ENCODE results near the gene PCDHAC2.

The PCDHAC2 gene

DNA sequence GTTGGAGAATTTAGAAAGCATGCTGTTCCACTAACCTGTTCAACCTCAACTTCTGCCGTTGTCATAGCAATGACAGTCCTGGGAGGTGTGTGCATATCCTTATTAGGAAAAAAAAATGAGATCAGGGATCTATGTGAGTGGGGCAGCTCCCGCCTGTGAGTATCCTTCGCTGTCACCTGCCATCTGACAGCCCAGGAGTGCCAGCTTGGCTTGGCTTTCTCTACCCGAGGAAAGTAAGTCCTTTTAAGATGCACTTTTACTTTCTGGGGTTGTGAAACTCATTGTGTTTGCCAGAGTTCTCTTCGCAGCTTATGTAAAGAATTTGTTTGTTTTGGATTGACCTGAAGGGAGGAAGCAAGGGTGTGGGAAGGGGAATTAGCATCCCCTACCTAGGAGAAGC, 21.8 kb downstream of the PCDHAC2 start:
- H3K4me1 ChIP-seq (ENCODE audit: insufficient read depth, low read length) = no peaks in the 10 kb centered on the region

DNA sequence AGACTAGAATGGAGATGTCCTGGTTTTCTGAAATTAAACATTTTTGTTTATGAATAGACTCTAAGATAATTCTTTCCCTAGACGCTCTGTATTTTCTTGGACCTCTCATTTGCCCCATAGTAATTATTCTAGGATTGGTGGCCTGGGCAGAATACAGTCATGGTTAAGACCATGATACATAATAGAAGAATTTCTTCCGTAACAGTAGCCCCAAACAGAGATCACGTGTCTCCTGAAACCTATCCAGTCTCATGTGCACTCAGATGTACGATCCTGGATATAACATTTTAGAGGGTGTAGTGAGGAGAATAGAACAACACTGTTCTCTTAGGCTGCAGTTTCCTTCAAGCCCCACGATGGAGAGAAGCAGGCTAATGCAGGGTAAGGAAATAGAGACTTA, 22.3 kb downstream of the PCDHAC2 start:
- DNase-seq (no peak), ATAC-seq (ENCODE audit: insufficient read depth, low read depth) (no peak)
- no peak overlapping the region for H3K4me3 ChIP-seq (ENCODE audit: low read depth in 1 of 2, low read length in 2 of 2)
- H2AFZ ChIP-seq (ENCODE audit: low read depth, low read length) = no peak overlapping the region
- no peak overlapping the region for H3K9ac ChIP-seq (ENCODE audit: low read depth, low read length)
- no peak overlapping the region for H3K27ac ChIP-seq (ENCODE audit: low read length)
- no peaks in the 10 kb centered on the region for H3K9me3 ChIP-seq (ENCODE audit: insufficient read depth, low read length, severe bottlenecking)
- H4K20me1 ChIP-seq (ENCODE audit: insufficient read depth, low read length) = no peaks in the 10 kb centered on the region
- TF ChIP-seq, protein P1, sequence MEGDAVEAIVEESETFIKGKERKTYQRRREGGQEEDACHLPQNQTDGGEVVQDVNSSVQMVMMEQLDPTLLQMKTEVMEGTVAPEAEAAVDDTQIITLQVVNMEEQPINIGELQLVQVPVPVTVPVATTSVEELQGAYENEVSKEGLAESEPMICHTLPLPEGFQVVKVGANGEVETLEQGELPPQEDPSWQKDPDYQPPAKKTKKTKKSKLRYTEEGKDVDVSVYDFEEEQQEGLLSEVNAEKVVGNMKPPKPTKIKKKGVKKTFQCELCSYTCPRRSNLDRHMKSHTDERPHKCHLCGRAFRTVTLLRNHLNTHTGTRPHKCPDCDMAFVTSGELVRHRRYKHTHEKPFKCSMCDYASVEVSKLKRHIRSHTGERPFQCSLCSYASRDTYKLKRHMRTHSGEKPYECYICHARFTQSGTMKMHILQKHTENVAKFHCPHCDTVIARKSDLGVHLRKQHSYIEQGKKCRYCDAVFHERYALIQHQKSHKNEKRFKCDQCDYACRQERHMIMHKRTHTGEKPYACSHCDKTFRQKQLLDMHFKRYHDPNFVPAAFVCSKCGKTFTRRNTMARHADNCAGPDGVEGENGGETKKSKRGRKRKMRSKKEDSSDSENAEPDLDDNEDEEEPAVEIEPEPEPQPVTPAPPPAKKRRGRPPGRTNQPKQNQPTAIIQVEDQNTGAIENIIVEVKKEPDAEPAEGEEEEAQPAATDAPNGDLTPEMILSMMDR (IDR thresholded peaks at IDR 0.05; ENCODE audit: borderline replicate concordance, extremely low read depth, low read length, poor library complexity, severe bottlenecking) = no peak
- no peak for TF ChIP-seq EZH2 (IDR thresholded peaks at IDR 0.05; ENCODE audit: borderline replicate concordance, low read depth, low read length, severe bottlenecking)
- H3K79me2 ChIP-seq (ENCODE audit: insufficient read depth, low read length) = no peaks in the 10 kb centered on the region
- no peak overlapping the region for H3K4me2 ChIP-seq (ENCODE audit: insufficient read depth, low read length)
- H3K4me1 ChIP-seq (ENCODE audit: insufficient read depth, low read length) = no peaks in the 10 kb centered on the region
- H3K36me3 ChIP-seq (ENCODE audit: insufficient read depth, low read length) = no peaks in the 10 kb centered on the region
- H3K27me3 ChIP-seq (ENCODE audit: insufficient read depth, low read length, poor library complexity) = peaks cover 5% of the 10 kb centered on the region

More for the DNA sequence above, 21.8 kb downstream of the PCDHAC2 start:
- H3K9me3 ChIP-seq (ENCODE audit: insufficient read depth, low read length, severe bottlenecking) = no peaks in the 10 kb centered on the region
- DNase-seq (no peak), ATAC-seq (ENCODE audit: insufficient read depth, low read depth) (no peak)
- H3K27ac ChIP-seq (ENCODE audit: low read length) = no peak overlapping the region
- no peak overlapping the region for H3K4me3 ChIP-seq (ENCODE audit: low read depth in 1 of 2, low read length in 2 of 2)
- H4K20me1 ChIP-seq (ENCODE audit: insufficient read depth, low read length) = no peaks in the 10 kb centered on the region
- TF ChIP-seq, protein P1 (IDR thresholded peaks at IDR 0.05; ENCODE audit: borderline replicate concordance, extremely low read depth, low read length, poor library complexity, severe bottlenecking) = no peak
- no peak for TF ChIP-seq EZH2 (IDR thresholded peaks at IDR 0.05; ENCODE audit: borderline replicate concordance, low read depth, low read length, severe bottlenecking)
- no peaks in the 10 kb centered on the region for H3K79me2 ChIP-seq (ENCODE audit: insufficient read depth, low read length)
- no peaks in the 10 kb centered on the region for H3K36me3 ChIP-seq (ENCODE audit: insufficient read depth, low read length)
- H3K27me3 ChIP-seq (ENCODE audit: insufficient read depth, low read length, poor library complexity) = peaks cover 5% of the 10 kb centered on the region
- no peak overlapping the region for H3K9ac ChIP-seq (ENCODE audit: low read depth, low read length)
- H3K4me2 ChIP-seq (ENCODE audit: insufficient read depth, low read length) = no peak overlapping the region
- H2AFZ ChIP-seq (ENCODE audit: low read depth, low read length) = no peak overlapping the region

DNA sequence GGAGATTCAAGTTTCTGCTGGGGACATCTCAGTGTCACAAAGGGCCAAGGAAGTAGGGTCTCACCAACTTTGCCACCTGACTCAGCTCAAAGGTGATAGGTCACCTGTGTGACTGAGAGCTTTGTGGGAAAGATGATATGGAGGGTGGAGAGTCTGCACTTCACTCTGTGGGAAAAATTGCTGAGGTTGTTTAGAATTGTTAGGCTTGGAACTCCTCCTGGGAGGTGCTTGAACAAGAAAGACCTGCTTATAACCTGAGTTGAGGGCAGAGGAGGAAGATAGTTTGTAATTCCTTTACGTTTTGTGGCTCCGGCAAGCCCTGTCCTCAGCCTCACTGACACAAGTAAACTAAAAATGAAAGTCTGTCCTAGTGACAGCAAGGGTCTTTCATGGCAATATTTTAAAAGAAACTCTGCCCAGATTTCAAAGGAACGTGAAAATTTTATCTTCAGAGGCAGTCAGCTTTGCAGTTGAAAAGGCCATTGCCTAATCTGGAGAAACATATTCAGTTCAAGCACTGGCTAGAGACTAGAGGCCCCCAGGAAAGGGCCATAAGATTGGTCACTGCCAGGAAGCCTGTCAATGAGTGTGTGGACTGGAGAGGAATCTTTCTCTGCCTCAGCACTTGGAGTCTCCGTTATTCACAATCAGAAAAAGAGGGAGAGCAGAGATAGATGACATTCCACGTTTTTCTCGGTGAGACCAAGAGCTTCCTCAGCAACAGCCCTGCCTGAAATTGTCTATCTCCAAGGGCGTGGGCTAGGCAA, 23.2 kb downstream of the PCDHAC2 start:
- no peak for TF ChIP-seq EZH2 (IDR thresholded peaks at IDR 0.05; ENCODE audit: borderline replicate concordance, low read depth, low read length, severe bottlenecking)
- no peaks in the 10 kb centered on the region for H3K79me2 ChIP-seq (ENCODE audit: insufficient read depth, low read length)
- DNase-seq = no peak
- H3K4me2 ChIP-seq (ENCODE audit: insufficient read depth, low read length) = no peak overlapping the region
- H3K27ac ChIP-seq (ENCODE audit: low read length) = no peak overlapping the region
- H3K4me1 ChIP-seq (ENCODE audit: insufficient read depth, low read length) = no peaks in the 10 kb centered on the region
- no peak overlapping the region for H2AFZ ChIP-seq (ENCODE audit: low read depth, low read length)
- ATAC-seq (ENCODE audit: insufficient read depth, low read depth) = no peak
- no peaks in the 10 kb centered on the region for H4K20me1 ChIP-seq (ENCODE audit: insufficient read depth, low read length)
- no peak overlapping the region for H3K9ac ChIP-seq (ENCODE audit: low read depth, low read length)
- H3K36me3 ChIP-seq (ENCODE audit: insufficient read depth, low read length) = no peaks in the 10 kb centered on the region
- H3K4me3 ChIP-seq (ENCODE audit: low read depth in 1 of 2, low read length in 2 of 2) = no peak overlapping the region
- H3K27me3 ChIP-seq (ENCODE audit: insufficient read depth, low read length, poor library complexity) = peaks cover 5% of the 10 kb centered on the region
- H3K9me3 ChIP-seq (ENCODE audit: insufficient read depth, low read length, severe bottlenecking) = no peaks in the 10 kb centered on the region

DNA sequence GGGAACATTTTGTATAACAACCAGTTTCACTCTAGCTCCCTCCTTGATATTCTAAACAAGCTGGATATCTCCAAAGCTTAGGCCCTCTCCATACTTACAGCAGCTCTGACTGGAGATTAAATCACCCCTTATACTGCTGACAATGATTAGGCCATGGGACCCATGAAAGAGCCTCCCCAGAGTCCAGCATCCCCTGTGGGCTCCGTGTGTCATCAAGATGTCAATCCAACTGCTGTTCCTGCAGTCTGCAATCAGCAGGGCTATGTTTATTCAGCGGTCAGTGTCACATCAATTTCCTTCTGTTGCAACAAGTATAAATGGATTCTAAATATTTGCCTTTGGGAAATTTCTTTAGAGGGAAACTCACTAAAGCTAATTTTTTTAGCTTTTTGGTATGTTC, 26.6 kb downstream of the PCDHAC2 start:
- Histone ChIP-seq H3K27ac (ENCODE audit: low read length) (no peak overlapping the region), H2AFZ (ENCODE audit: low read depth, low read length) (no peak overlapping the region), H3K4me2 (ENCODE audit: insufficient read depth, low read length) (no peak overlapping the region), H4K20me1 (ENCODE audit: insufficient read depth, low read length) (no peaks in the 10 kb centered on the region), H3K36me3 (ENCODE audit: insufficient read depth, low read length) (no peaks in the 10 kb centered on the region), H3K79me2 (ENCODE audit: insufficient read depth, low read length) (no peaks in the 10 kb centered on the region), H3K27me3 (ENCODE audit: insufficient read depth, low read length, poor library complexity) (no peaks in the 10 kb centered on the region), H3K4me1 (ENCODE audit: insufficient read depth, low read length) (no peaks in the 10 kb centered on the region), H3K9ac (ENCODE audit: low read depth, low read length) (no peak overlapping the region), H3K9me3 (ENCODE audit: insufficient read depth, low read length, severe bottlenecking) (no peaks in the 10 kb centered on the region), H3K4me3 (ENCODE audit: low read depth in 1 of 2, low read length in 2 of 2) (no peak overlapping the region)
- ATAC-seq (ENCODE audit: insufficient read depth, low read depth) = no peak
- TF ChIP-seq, protein P1 (IDR thresholded peaks at IDR 0.05; ENCODE audit: borderline replicate concordance, extremely low read depth, low read length, poor library complexity, severe bottlenecking) = no peak
- no peak for TF ChIP-seq EZH2 (IDR thresholded peaks at IDR 0.05; ENCODE audit: borderline replicate concordance, low read depth, low read length, severe bottlenecking)
- DNase-seq = no peak
